Measurements from ENCODE around the gene FAM120A.

GRCh38 chr9:93446073-93446472 is 5.4 kb upstream of the FAM120A start:
- TF ChIP-seq CTCF (IDR thresholded peaks at IDR 0.05), result no peak
- no peak for TF ChIP-seq POLR2A (IDR thresholded peaks at IDR 0.05; ENCODE audit: low read depth)
- no peak for TF ChIP-seq EP300 (IDR thresholded peaks at IDR 0.05)

All from esophagus muscularis mucosa (tissue), 4 donors.